Keratinocyte (primary cell): ENCODE data around the gene MCEE.

ENCODE experiments used
- CTCF ChIP-seq, 3 experiments: IDR thresholded peaks in 1 of 3; conservative IDR thresholded peaks in 1 of 3; optimal IDR thresholded peaks in 1 of 3; 2 replicates in 2 of 3; 3 replicates in 1 of 3; pipeline versions ENCODE3 to v1.5.1; 2011; ENCODE audit warnings: low read length in 3 of 3, mild to moderate bottlenecking in 3 of 3, moderate library complexity in 2 of 3, control low read depth in 1 of 3, inconsistent platforms in 1 of 3; ENCODE audit not compliant: insufficient read depth in 2 of 3; ENCODE audit errors: extremely low read depth in 1 of 3
- EZH2 ChIP-seq: IDR thresholded peaks from one replicate; pipeline ENCODE4 v1.6.1; 2012; ENCODE audit warnings: inconsistent platforms, mild to moderate bottlenecking, low read length, moderate library complexity

- no peak for TF ChIP-seq CTCF (optimal IDR thresholded peaks at IDR 0.05 in 1 of 3, IDR thresholded peaks at IDR 0.05 in 1 of 3, conservative IDR thresholded peaks at IDR 0.05 in 1 of 3; ENCODE audit: extremely low read depth in 1 of 3, insufficient read depth in 2 of 3, low read length in 3 of 3)
- TF ChIP-seq EZH2: no peak
These were observed 65.9 kb downstream of the MCEE start for GRCh38 chr2:71064110-71064611.
